Measurements from ENCODE around the gene TCF7L2. TPM values are rescaled to one million over a fixed set of nuclear protein-coding genes. Genes with fewer than 3 reads are reported as not detected.

The TCF7L2 gene
- total RNA-seq, 1 experiment from 2014 or later = 14.8 TPM

DNA sequence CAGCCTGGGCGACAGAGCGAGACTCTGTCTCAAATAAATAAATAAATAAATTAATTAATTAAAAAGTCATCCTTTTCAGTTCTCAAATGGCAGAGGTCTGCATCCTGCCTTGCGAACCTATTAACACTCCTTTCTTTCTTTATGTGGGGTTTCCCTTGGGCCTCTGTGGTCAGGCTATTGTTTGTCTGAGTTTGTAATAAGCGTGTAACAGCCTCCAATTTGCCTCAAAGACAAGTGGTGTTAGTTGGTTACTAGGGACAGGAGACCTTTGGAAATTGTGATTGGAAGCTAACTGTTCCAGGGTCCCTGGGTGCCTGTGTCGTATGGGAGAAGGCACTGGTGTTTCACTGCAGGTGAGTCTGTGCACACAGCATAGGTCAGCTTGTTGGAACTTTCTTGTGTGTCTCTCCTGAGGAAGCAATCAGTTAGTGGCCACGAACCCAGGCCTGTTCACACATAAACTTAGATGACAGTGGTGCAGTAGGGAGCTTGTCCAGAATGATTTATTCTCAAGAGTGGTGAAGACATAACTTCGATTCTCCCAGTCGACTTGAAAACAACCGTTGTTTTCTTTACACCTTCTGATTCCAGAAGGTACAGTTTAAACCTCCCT is 33.5 kb downstream of the TCF7L2 start:
- H3K27me3 ChIP-seq (ENCODE audit: insufficient read depth, low read depth) = no peaks in the 10 kb centered on the region
- no peaks in the 10 kb centered on the region for H3K9me3 ChIP-seq (ENCODE audit: insufficient read depth, low read depth)
- H3K4me1 ChIP-seq (replicated peaks; ENCODE audit: insufficient read depth) = no peaks in the 10 kb centered on the region
- H3K9me2 ChIP-seq (ENCODE audit: insufficient read depth) = no peaks in the 10 kb centered on the region
- no peak overlapping the region for H3K4me2 ChIP-seq
- H3K79me2 ChIP-seq (ENCODE audit: low read depth) = no peaks in the 10 kb centered on the region; the same call in 1 of the 2 replicates
- no peaks in the 10 kb centered on the region for H4K20me1 ChIP-seq (ENCODE audit: insufficient read depth)
- no peaks in the 10 kb centered on the region for H3K36me3 ChIP-seq (ENCODE audit: low read depth)
- TF ChIP-seq EZH2 (IDR thresholded peaks at IDR 0.05; ENCODE audit: low read depth) = no peak
- TF ChIP-seq, protein P1, sequence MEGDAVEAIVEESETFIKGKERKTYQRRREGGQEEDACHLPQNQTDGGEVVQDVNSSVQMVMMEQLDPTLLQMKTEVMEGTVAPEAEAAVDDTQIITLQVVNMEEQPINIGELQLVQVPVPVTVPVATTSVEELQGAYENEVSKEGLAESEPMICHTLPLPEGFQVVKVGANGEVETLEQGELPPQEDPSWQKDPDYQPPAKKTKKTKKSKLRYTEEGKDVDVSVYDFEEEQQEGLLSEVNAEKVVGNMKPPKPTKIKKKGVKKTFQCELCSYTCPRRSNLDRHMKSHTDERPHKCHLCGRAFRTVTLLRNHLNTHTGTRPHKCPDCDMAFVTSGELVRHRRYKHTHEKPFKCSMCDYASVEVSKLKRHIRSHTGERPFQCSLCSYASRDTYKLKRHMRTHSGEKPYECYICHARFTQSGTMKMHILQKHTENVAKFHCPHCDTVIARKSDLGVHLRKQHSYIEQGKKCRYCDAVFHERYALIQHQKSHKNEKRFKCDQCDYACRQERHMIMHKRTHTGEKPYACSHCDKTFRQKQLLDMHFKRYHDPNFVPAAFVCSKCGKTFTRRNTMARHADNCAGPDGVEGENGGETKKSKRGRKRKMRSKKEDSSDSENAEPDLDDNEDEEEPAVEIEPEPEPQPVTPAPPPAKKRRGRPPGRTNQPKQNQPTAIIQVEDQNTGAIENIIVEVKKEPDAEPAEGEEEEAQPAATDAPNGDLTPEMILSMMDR (conservative IDR thresholded peaks at IDR 0.05) = no peak
- no peaks in the 10 kb centered on the region for H3F3A ChIP-seq (ENCODE audit: insufficient read depth, low read depth)
- intact Hi-C loops (cut with micrococcal nuclease; ENCODE audit: unreplicated experiment) = no loop called here
- ChIA-PET POLR2A (ENCODE audit: unreplicated experiment) (no interaction called here), CTCF (no interaction called here)
- H2AFZ ChIP-seq = no peak overlapping the region
- H3K27ac ChIP-seq = no peak overlapping the region
- BruUV-seq (replicated peaks) = no TSS peak
- no peak for DNase-seq
- H3K4me3 ChIP-seq = no peak overlapping the region

DNA sequence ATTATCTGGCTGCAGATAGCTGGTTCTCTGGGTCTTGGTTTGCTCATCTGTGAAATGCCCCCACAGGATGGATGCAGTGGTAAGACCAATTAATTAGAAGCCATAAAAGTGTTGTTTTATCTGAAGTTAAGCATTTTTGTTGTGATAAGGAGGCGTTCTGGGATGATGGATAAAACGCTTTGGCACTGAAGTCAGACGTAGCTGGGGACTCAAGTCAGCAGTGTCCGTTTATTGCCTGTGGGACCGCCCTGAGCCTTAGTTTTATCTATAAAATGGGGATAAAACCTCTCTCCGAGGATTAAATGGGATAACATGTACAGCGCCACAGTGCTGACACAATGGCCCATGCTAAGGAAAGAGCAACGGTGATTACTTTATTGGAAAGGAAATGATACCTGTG is 34.7 kb downstream of the TCF7L2 start:
- BruUV-seq (replicated peaks) = no TSS peak
- intact Hi-C loops (cut with micrococcal nuclease; ENCODE audit: unreplicated experiment) = no loop called here
- Histone ChIP-seq H3K36me3 (ENCODE audit: low read depth) (no peaks in the 10 kb centered on the region), H3K27me3 (ENCODE audit: insufficient read depth, low read depth) (no peaks in the 10 kb centered on the region), H2AFZ (no peak overlapping the region), H3K4me3 (no peak overlapping the region), H4K20me1 (ENCODE audit: insufficient read depth) (no peaks in the 10 kb centered on the region), H3K27ac (no peak overlapping the region), H3K9me2 (ENCODE audit: insufficient read depth) (no peaks in the 10 kb centered on the region), H3K9me3 (ENCODE audit: insufficient read depth, low read depth) (no peaks in the 10 kb centered on the region), H3K4me1 (replicated peaks; ENCODE audit: insufficient read depth) (no peaks in the 10 kb centered on the region), H3K79me2 (ENCODE audit: low read depth) (no peaks in the 10 kb centered on the region; the same call in 1 of the 2 replicates), H3F3A (ENCODE audit: insufficient read depth, low read depth) (no peaks in the 10 kb centered on the region), H3K4me2 (no peak overlapping the region)
- TF ChIP-seq EZH2 (IDR thresholded peaks at IDR 0.05; ENCODE audit: low read depth) = no peak
- TF ChIP-seq, protein P1 (conservative IDR thresholded peaks at IDR 0.05) = no peak
- no peak for DNase-seq
- CTCF ChIA-PET = no interaction called here
- POLR2A ChIA-PET (ENCODE audit: unreplicated experiment) = no interaction called here

DNA sequence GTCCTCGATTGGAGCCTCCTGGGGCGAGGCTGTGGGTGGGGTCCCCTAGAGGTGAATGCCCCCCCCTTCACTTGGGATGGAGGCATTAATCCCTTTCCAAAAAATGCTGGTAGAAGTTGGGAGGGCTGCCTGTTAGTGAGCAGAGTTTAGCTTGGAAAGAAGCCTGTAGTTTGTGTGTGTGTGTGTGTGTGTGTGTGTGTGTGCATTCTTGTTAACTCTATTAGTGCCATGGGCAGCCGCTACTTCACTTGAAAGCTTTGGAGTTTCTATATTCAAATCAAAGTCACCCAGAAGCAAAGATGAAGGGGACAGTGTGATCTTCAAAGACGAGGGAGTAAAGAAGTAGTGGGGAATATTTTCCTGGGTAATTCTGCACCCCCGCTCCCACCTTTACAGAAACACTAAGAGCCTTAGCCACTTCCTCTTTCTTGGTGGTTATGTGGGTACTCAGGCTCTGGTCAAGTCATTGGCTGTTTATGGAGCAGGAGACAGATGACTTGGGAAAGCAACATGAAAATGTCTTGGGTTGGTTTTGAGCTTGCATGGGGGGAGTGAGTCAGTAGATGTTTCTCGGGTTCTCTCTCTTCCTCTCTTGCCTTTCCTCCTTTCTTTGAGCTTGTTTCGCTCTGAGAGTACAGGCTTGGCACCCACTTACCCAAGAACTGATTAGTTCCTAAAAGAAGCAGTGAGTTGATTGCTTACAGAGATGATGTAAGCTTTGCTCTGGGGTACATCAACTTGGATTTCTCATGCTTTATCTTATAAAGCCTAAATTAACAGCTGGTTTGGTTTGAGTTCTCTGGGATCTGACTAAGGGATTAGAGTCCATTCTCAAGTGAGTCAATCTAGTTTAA is 35.9 kb downstream of the TCF7L2 start:
- H2AFZ ChIP-seq = no peak overlapping the region
- H3K9me3 ChIP-seq (ENCODE audit: insufficient read depth, low read depth) = no peaks in the 10 kb centered on the region
- ChIA-PET CTCF (no interaction called here), POLR2A (ENCODE audit: unreplicated experiment) (no interaction called here)
- DNase-seq = no peak
- no TSS peak for BruUV-seq (replicated peaks)
- H3K9me2 ChIP-seq (ENCODE audit: insufficient read depth) = no peaks in the 10 kb centered on the region
- no peaks in the 10 kb centered on the region for H3K4me1 ChIP-seq (replicated peaks; ENCODE audit: insufficient read depth)
- no peaks in the 10 kb centered on the region for H3K36me3 ChIP-seq (ENCODE audit: low read depth)
- intact Hi-C loops (cut with micrococcal nuclease; ENCODE audit: unreplicated experiment) = no loop called here
- H3K4me3 ChIP-seq = no peak overlapping the region
- H3K27me3 ChIP-seq (ENCODE audit: insufficient read depth, low read depth) = no peaks in the 10 kb centered on the region
- H3F3A ChIP-seq (ENCODE audit: insufficient read depth, low read depth) = no peaks in the 10 kb centered on the region
- no peak overlapping the region for H3K4me2 ChIP-seq
- no peak overlapping the region for H3K27ac ChIP-seq
- no peaks in the 10 kb centered on the region for H4K20me1 ChIP-seq (ENCODE audit: insufficient read depth)
- H3K79me2 ChIP-seq (ENCODE audit: low read depth) = no peaks in the 10 kb centered on the region; the same call in 1 of the 2 replicates
- TF ChIP-seq, protein P1 (conservative IDR thresholded peaks at IDR 0.05) = no peak
- no peak for TF ChIP-seq EZH2 (IDR thresholded peaks at IDR 0.05; ENCODE audit: low read depth)
